Psoas muscle (tissue), 8 donors: ENCODE measurements around the gene NAB2. TPM values are rescaled to one million over a fixed set of nuclear protein-coding genes. Genes with fewer than 3 reads are reported as not detected.

ENCODE experiments used
- ATAC-seq, 4 donors: fragments of 200-7000 bp; cut with Tn5 transposase; one replicate each; pipeline ENCODE4 v1.9.1; 2020; ENCODE audit warnings: moderate library complexity in 3 of 4, mild to moderate bottlenecking in 2 of 4
- DNase-seq, 2 donors: peaks; one replicate each; pipeline ENCODE4 v3.0.0-alpha.2; 2020
- H3K27ac ChIP-seq: fragments of 200-600 bp; one replicate; pipeline ENCODE4 v1.8.0; 2022
- H3K27me3 ChIP-seq, 3 donors: fragments of 200-600 bp in 1 of 3; one replicate each; pipeline versions ENCODE4 v1.6.1 to v1.8.0; 2013 to 2022; ENCODE audit warnings: low read length in 2 of 3, mild to moderate bottlenecking in 2 of 3, moderate library complexity in 1 of 3; ENCODE audit not compliant: insufficient read depth in 3 of 3
- H3K36me3 ChIP-seq, 2 donors: fragments of 200-600 bp in 1 of 2; one replicate each; pipeline versions ENCODE4 v1.6.1 to v1.8.0; 2013 to 2022; ENCODE audit warnings: low read depth in 1 of 2, mild to moderate bottlenecking in 1 of 2, moderate library complexity in 1 of 2; ENCODE audit not compliant: insufficient read depth in 1 of 2
- H3K4me1 ChIP-seq: fragments of 200-600 bp; one replicate; pipeline ENCODE4 v1.8.0; 2022
- H3K4me3 ChIP-seq: fragments of 200-600 bp; one replicate; pipeline ENCODE4 v1.8.0; 2022; ENCODE audit warnings: mild to moderate bottlenecking
- H3K9me3 ChIP-seq: fragments of 200-600 bp; one replicate; pipeline ENCODE4 v1.8.0; 2022
- CTCF ChIP-seq: fragments of 200-600 bp; IDR thresholded peaks from one replicate; pipeline ENCODE4 v1.8.0; 2022; ENCODE audit warnings: antibody characterized with exemption
- WGBS, 3 donors: extraction: QIAGEN DNeasy Blood & Tissue Kit; methylation state at CpG; one replicate each; pipeline versions ENCODE4 v1.1.6 to v1.1.7; 2013; 5-methylcytosine and 5-hydroxymethylcytosine counted together
- intact Hi-C, 2 donors: fragments of 100-400 bp; cut with DNase I; formaldehyde crosslinking; loops; one replicate each; pipeline versions ENCODE4 v1.11.0 to v1.14.2; 2022
- polyA plus RNA-seq, 3 donors: library from polyadenylated mRNA; stranded (reverse); fragments of 200-250 nt; gene quantifications; one replicate each; pipeline ENCODE4 v1.2.3, GENCODE V29; 2013
- total RNA-seq, 4 donors: library from RNA; stranded (reverse); fragmentation: NEBNext Ultra II Directional in 2 of 4; extraction: Animal tissue kit (Norgen Biotek cat#: 25700) in 2 of 4; gene quantifications; one replicate each; pipeline versions ENCODE4 v1.2.1 to v1.2.4, GENCODE V29; 2021 to 2023
- donor health status: healthy with polysubstance abuse.
- donor health status: DM: no; HTN: no; CAD: no; lungs with moderate emphysema.
- donor health status: Bipolar disorder and iron deficiency.
- donor health status: healthy.
- donor health status: DM: yes; HTN: yes; CAD: no.
- donor health status: DM: no; HTN: no; CAD: no.
- donor health status: DM: no; HTN: no; CAD: no.
- donor health status: DM: yes; HTN: yes; CAD: no.

The NAB2 gene
- total and polyA plus RNA-seq, 7 donors, result 5.6 to 114 (median 8.9) TPM

DNA sequence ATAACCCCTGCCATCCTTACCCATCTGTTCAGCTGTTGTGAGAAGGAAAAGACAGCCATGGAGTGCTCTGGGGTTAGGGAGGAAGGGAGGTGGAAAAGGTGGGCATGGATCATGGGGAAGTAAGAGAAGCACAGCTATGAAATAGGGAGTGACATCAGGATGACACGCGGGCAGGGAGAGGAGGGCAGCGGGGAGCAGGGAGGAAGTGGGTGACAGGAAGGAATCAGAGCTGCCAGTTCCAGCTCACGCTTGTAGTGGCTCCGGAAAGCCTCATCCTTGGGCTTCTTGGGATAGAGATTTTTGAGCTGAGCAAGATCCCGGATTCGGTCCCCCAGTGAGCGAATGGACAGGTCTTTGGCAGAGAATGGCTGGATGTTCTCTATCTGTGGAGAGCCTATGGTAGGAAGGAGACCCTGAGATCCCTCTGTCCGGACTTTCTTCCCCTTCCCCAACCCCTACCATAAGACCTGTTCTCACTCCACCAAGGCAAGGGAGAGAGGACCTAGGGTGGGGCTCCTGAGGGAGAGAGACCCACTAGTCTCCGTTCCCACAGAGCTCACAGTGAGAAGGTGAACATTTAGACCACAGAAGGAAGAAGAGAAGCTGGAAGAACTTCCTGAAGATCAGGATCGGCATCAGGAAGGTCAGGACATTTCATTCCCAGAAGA, 10.3 kb downstream of the NAB2 start:
- peaks cover 0 to 30% of the 10 kb centered on the region in 2 donors for H3K36me3 ChIP-seq
- no peaks in the 10 kb centered on the region for H3K9me3 ChIP-seq
- 74 to 80% (median 76%) methylated on average over 11 of the region's 11 CpGs for WGBS, 3 donors
- H3K27me3 ChIP-seq, result no peaks in the 10 kb centered on the region
- intact Hi-C loops, result no loop called here
- no peaks in the 10 kb centered on the region for H3K4me1 ChIP-seq
- no peak overlapping the region for H3K4me3 ChIP-seq
- DNase-seq, result no peak
- no peak for TF ChIP-seq CTCF
- no peak overlapping the region for H3K27ac ChIP-seq
- ATAC-seq, result no peak

DNA sequence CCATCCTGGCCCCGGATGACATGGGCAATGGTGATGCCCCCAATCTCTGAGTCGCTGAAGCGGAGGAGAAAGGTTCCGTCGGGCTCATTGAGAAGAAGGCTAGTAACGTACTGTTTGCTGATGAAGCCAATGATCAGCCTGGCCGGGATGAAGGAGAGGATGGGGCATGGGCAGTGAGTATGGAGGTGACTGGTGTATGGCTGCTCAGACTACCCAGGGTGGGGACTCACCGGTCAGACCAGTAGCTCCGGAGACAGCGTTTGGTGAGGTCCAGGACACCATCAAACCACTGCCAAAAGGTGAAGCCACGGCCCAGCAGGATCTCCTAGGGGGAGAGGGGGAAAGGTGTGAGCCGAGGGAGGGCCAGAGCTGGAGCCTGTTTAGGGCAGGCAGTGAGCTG, 10.9 kb downstream of the NAB2 start:
- no peak for DNase-seq
- intact Hi-C loops, result no loop called here

GRCh38 chr12:57101892-57102695, 13.2 kb downstream of the NAB2 start:
- DNase-seq (no peak), ATAC-seq (no peak)
- no peak overlapping the region for H3K4me3 ChIP-seq
- peaks cover 0 to 24% of the 10 kb centered on the region in 2 donors for H3K36me3 ChIP-seq
- no peaks in the 10 kb centered on the region for H3K4me1 ChIP-seq
- no peak for TF ChIP-seq CTCF
- no peak overlapping the region for H3K27ac ChIP-seq
- intact Hi-C loops, result no loop called here
- no peaks in the 10 kb centered on the region for H3K27me3 ChIP-seq
- 78 to 84% (median 79%) methylated on average over 15 of the region's 15 CpGs for WGBS, 3 donors
- no peaks in the 10 kb centered on the region for H3K9me3 ChIP-seq

More for the DNA sequence above, 10.9 kb downstream of the NAB2 start:
- Histone ChIP-seq H3K27me3 (no peaks in the 10 kb centered on the region), H3K27ac (no peak overlapping the region), H3K36me3 (peaks cover 0 to 26% of the 10 kb centered on the region in 2 donors), H3K4me3 (no peak overlapping the region), H3K9me3 (no peaks in the 10 kb centered on the region), H3K4me1 (no peaks in the 10 kb centered on the region)
- no peak for TF ChIP-seq CTCF
- WGBS, 3 donors, result 73 to 75% (median 73%) methylated on average over 12 of the region's 12 CpGs
- ATAC-seq, result no peak

- Histone ChIP-seq H3K4me3 (no peak overlapping the region), H3K27ac (no peak overlapping the region), H3K36me3 (peaks cover 0 to 23% of the 10 kb centered on the region in 2 donors), H3K27me3 (no peaks in the 10 kb centered on the region), H3K4me1 (no peaks in the 10 kb centered on the region), H3K9me3 (no peaks in the 10 kb centered on the region)
- 85 to 90% (median 88%) methylated on average over 7 of the region's 7 CpGs for WGBS, 3 donors
- ATAC-seq (no peak), DNase-seq (no peak)
- intact Hi-C loops, result no loop called here
- TF ChIP-seq CTCF, result no peak
Observed at GRCh38 chr12:57103856-57104255, 14.9 kb downstream of the NAB2 start.
